ENCODE results near the gene MTHFD1.

DNA sequence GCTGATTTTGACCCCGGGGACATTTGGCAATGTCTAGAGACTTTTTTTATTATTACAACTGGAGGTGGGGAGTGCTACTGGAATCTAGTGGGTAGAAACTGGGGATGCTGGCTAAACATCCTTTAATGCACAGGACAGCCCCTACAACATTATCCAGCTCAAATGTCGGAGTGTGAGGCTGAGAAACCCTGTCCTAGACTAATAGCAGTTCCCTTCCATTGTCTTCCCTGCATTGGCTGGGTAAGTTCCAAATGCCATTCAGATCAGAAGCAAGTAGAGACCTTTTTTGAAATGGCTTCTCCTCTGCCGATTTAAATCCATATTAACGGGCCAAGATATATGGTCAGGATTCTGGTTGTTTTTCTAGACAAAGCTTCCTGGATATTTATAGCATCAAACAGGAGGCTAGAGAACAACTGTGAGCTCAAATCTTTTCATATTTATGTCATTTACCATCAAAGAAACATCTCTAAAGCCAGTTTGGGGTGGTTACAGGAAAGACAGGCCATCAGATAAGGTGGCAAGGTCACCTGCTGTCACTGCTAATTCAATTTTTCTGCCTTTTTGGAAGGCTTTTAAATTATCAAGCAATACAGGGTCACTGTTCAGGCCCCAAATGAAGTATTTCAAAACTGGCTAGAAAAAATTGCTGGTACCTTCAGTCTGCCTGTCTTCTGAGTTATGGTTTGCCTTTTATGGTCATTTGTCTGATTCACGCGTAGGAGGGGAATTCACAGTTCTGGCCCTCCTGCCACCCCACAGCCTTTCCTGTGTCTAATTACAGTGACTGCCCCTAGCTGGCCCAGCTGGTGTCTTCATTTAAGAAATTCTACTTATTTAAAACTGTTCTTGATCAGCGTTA is 57.1 kb downstream of the MTHFD1 start:
- TF ChIP-seq, protein P1, sequence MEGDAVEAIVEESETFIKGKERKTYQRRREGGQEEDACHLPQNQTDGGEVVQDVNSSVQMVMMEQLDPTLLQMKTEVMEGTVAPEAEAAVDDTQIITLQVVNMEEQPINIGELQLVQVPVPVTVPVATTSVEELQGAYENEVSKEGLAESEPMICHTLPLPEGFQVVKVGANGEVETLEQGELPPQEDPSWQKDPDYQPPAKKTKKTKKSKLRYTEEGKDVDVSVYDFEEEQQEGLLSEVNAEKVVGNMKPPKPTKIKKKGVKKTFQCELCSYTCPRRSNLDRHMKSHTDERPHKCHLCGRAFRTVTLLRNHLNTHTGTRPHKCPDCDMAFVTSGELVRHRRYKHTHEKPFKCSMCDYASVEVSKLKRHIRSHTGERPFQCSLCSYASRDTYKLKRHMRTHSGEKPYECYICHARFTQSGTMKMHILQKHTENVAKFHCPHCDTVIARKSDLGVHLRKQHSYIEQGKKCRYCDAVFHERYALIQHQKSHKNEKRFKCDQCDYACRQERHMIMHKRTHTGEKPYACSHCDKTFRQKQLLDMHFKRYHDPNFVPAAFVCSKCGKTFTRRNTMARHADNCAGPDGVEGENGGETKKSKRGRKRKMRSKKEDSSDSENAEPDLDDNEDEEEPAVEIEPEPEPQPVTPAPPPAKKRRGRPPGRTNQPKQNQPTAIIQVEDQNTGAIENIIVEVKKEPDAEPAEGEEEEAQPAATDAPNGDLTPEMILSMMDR (IDR thresholded peaks at IDR 0.05), result no peak
- TF ChIP-seq POLR2A (IDR thresholded peaks at IDR 0.05), result no peak
- TF ChIP-seq POLR2AphosphoS5 (IDR thresholded peaks at IDR 0.05), result no peak
